Head of caudate nucleus (tissue), 42 donors: ENCODE measurements around the gene LGI4.
A peak's percentile ranks its signal among the peaks of the same experiment; 100 is the strongest.

ENCODE experiments used
- DNase-seq, 42 donors: peaks; one replicate each; pipeline versions ENCODE4 v3.0.0 to v3.0.0-alpha.2; 2020 to 2021; ENCODE audit warnings: mixed read lengths in 7 of 42
- intact Hi-C: fragments of 100-400 bp; cut with DNase I; formaldehyde crosslinking; loops from one replicate; pipeline ENCODE4 v1.15.0; 2022

LGI4 gene

DNA sequence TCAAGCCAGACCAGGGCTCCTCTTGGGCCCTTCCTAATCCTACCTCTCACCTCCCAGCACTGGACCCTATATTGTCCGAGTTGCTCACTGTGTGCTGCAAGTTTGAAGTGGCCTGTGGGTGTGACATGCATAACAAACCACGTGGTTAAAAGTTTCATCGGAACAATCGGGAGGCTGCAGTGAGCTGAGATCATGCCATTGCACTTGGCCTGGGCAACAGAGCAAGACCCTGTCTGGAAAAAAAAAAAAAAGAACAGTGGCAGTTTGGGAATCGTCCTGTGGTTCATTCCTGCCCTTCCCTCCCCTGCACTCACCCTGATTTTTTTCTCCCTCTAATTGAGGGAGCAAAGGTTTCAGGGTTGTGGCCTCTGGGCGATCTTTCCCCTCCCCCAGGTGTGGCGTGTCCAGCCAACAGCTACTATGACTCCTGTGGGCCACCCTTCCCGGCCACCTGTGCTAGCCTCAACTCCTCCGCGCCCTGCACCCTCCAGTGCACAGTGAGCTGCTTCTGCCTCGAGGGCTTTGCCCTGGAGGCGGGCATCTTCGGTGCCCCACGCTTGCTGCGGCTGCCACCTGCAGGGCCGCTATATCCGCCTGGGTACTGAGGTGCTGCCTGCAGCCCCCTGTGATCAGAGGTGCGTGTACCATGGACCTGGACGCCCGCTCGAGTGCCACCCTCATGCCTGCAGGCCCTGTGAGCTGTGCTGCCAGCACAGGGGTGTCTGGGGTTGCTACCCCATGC is 35.5 kb downstream of the LGI4 start:
- intact Hi-C loops, result no loop called here

DNA sequence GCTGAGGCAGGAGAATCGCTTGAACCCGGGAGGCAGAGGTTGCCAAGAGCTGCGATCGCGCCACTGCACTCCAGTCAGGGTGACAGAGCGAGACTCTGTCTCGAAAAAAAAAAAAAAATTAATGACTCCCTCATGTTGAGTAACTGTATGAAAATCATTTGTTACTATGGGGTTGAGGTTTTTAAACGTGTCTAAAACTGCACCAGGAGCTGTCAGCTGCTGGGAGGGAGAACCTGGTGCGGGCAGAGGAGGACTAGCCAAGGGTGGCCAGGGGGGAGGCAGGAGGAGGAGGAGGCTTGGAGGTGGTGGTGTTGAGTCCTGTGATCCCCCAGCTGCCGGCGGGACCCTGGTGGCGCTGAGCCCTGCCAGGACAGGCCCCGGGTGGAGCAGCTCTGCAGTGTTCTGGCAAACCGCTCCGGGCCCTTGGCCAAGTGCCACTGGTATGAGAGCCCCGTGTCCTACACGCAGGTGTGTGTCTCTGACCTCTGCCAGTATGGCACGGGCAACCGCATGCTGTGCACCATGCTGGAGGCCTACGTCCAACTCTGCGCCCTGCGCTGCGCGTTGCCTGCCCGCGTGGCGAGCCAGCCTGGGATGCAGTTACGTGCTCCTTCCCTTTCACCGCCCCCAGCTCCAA is 36.3 kb downstream of the LGI4 start:
- intact Hi-C loops, result no loop called here
- peak in 1 of 42 donors; percentile 35 for DNase-seq

More for the DNA sequence above, 35.5 kb downstream of the LGI4 start:
- DNase-seq, result no peak

DNA sequence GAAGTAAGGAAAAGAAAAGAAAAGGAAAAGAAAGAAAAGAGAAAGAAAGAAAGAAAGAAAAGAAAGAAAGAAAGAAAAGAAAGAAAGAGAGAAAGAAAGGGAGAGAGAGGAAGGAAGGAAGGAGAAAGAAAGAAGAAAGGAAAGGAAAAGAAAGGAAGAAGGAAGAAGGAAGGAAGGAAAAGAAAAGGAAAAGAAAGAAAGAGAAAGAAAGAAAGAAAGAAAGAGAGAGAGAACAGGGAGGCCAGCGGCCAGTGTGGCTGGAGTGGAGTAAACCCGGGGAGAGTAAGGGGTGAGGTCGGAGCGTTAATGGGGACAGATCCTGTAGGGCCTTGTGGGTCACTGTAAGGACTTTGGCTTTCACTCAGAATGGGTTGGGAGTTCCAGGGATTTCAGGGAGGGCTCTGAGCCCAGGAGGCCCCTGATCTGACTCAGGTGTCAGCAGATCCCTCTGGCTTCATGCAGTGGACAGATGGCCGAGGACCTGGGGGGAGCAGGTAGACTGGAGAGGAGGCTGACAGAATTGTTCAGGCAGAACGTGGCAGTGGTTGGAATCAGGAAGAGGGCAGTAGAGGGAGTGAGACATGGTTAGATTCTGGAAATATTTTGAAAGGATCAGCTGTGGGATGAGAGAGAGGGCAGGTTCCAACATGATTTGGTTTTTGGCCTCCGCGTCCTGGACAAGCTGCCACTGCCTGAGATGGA is 39.0 kb downstream of the LGI4 start:
- no peak for DNase-seq
- intact Hi-C loops, result no loop called here

- intact Hi-C loops, result no loop called here
- no peak for DNase-seq
Measured at GRCh38 chr19:35094656-35095055, 40.2 kb downstream of the LGI4 start.

GRCh38 chr19:35093941-35094647 is 40.8 kb downstream of the LGI4 start:
- intact Hi-C loops, result no loop called here
- no peak for DNase-seq

DNA sequence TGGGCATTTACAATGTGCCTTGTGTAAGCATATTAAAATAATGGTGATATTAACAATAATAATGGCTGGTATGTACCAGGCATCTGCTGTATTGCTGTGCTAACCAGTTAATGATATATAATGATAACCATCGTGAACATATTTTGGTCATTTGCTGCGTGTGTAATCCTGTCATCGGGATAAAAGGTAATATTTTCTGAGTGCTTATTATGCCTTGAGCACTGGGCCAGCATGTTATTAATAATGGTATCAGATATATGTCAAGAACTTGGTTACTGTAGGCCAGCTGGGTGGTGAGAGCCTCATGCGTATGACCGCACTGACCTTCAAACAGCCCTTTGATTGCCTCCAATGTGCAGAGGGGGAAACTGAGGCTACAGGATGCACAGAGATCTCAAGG is 41.4 kb downstream of the LGI4 start:
- no peak for DNase-seq
- intact Hi-C loops, result no loop called here

DNA sequence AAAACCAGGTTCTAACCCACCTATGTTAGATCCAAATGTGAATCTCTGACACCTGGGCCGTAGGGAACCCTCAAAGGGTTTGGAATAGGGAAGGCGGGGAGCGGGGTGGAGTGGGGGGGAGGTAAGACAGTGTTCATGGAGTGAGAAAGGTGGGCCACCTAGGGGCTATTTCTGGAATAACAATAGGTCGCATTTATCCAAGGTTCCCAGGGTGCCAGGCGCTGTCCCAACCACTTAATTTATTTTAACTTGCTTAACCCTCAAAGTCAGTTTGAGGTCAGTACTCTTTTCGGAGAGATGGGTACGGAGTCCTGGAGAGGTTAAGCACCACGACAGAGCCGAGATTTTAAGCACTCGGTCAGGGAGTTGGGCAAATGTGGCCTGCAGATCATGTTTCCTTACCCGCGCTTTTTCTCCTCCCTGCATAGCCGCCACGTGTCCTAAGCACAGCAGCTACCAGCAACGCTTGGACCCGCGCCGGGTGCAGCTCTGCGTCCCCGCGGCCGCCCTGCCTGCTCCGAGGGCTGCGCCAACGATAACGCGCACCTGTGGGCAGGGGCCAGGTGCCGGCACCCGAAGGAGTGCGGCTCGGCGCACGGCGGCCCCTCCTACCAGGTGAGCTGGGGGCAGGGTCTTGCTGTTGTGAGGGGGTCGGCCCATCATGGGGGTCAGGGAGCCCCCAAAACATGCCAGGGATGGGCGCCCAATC is 44.2 kb downstream of the LGI4 start:
- peak in 40 of 42 donors; percentile 17 to 90 (median 68) for DNase-seq
- intact Hi-C loops, result no loop called here

DNA sequence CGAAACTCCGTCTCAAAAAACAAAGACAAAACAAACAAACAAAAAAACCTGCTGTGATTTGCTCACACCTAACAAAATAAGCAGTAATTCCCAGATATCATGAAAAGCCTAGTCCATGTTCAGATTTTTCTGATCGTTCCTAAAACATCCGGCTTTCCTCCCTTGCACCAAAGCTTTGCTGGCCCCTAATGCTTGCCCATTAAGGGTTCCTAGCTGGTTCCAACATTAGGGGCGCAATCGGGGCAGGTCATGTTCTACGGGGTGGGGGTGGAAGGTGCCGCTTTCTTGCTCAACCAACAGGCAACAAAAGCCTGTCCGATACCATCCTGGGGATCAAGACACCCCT is 44.7 kb downstream of the LGI4 start:
- intact Hi-C loops, result no loop called here
- DNase-seq, result no peak

DNA sequence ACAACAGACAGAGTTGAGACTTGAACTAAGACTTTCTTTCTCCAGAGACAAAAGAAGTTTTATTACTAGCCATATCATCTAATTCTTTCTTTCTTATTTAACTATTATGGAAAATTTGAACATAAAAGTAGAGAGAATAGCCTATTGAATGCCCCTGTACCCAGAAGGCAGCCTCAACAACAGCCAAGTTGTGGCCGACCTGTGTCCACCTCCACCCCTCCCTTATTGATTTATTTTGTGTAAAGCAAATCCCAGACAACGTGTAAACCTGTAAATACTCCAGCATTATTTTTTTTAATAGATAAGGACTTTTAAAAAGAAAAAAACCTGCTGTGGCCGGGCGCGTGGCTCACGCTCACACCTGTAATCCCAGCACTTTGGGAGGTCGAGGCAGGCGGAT is 45.3 kb downstream of the LGI4 start:
- DNase-seq, result no peak
- intact Hi-C loops, result no loop called here

- intact Hi-C loops, result no loop called here
- DNase-seq, result peak in 4 of 42 donors; percentile 37 to 63 (median 48)
Measured at GRCh38 chr19:35088131-35088913, 46.5 kb downstream of the LGI4 start.

GRCh38 chr19:35087393-35087792 is 47.5 kb downstream of the LGI4 start:
- no peak for DNase-seq
- intact Hi-C loops, result no loop called here

DNA sequence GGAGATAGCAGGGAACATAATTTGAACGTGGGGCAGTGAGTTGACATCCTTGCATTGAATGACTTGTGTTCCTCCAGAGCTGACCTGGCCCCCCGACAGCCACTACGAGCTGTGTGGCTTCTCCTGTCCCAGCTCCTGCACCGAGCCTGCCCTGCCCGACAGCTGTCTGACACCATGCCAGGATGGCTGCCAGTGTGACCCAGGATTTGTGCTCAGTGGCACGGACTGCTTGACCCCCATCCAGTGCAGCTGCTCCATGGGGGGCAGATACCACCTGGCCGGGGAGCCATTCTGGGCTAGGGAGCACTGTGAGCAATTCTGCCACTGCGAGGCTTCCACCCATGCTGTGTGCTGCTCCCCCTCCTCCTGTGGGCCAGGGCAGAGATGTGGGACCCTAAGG is 48.4 kb downstream of the LGI4 start:
- intact Hi-C loops, result no loop called here

DNA sequence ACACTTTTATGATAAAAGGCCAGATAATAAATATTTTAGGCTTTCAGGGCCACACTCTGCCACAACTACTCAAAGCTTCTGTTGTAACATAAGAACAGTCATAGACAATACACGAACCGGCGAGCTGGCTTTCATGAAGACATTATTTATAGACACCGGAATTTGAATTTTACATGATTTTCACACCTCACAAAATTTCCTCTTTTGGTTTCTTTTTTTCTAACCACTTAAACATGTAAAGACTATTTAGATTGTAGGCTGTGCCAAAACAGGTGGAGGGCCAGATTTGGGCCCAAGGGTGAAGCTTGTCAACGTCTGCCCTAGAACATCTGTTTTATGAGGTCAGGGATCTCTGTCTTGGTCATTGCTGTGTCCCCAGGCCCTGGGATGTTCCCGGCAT is 48.9 kb downstream of the LGI4 start:
- DNase-seq, result no peak
- intact Hi-C loops, result no loop called here

More for the DNA sequence above, 48.4 kb downstream of the LGI4 start:
- peak in 19 of 42 donors; percentile 11 to 74 (median 44) for DNase-seq

DNA sequence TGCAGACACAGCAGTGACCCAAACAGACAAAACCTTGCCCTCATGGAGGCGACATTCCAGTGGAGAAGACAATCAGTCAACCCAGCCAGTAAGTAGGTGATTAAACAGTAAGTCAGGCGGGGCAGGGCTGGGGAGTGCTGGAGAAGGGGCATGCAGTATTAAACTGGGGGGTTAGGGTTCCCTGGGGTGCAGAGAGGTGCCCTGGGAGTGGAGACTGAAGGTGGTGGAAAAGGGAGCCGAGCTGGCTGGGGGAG is 50.4 kb downstream of the LGI4 start:
- intact Hi-C loops, result no loop called here
- no peak for DNase-seq

DNA sequence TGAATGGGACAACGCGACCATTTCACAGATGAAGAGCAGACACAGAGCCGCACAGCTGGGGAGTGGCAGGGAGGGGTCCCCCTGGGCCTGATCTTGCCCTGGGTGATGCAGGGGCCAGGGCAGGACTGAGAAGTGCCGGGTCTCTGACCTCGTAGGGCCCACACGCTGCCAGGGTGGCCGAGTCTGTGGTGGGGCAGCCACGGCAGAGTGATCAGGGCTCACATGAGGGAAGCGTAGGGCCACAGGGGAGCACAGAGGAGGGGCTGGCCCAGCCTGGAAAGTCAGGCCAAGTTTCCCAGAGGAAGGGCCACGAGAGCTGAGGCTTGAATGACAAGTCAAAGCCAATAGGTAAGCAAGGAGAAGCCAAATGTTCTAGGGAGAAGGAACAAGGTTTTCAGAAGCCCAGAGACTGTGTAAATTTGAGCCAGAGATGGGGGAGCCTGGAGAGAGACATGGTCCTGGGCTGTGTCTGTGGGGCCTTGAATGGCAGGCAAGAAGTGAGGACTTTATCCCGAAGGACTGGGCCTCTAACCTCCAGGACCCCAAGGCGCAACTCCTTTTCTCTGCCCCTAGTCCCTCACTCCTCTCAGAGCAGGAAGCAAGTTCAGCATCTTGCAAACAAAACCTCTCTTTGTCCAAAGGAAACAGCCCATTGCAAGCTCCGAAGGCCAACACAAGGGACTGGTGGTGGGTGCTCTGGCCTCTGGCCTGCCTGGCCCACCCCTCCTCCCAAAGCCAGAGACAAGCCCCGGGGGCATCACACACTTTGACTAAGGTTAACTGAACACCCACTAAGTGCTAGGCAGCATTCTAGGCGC is 51.0 kb downstream of the LGI4 start:
- DNase-seq, result no peak
- intact Hi-C loops, result no loop called here

DNA sequence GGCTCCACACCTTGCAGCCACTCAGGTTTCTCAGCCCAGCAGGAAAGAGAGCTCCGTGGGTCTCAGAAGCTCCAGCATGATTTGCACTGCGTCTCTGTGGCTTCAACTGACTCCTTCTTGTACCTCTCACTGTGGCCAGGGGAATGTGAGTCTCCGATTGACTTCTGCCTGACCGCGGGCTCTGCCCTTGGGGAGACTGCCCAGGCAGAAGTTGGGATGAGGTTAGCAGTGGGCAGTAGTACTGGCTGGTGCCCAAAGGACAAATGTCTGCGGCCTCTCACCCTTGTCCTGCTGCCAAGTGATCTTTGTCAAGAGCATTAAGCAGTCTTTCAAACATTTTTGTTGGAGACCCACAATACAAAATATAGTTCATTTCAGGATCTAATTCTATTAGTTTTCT is 53.7 kb downstream of the LGI4 start:
- no peak for DNase-seq
- intact Hi-C loops, result no loop called here

DNA sequence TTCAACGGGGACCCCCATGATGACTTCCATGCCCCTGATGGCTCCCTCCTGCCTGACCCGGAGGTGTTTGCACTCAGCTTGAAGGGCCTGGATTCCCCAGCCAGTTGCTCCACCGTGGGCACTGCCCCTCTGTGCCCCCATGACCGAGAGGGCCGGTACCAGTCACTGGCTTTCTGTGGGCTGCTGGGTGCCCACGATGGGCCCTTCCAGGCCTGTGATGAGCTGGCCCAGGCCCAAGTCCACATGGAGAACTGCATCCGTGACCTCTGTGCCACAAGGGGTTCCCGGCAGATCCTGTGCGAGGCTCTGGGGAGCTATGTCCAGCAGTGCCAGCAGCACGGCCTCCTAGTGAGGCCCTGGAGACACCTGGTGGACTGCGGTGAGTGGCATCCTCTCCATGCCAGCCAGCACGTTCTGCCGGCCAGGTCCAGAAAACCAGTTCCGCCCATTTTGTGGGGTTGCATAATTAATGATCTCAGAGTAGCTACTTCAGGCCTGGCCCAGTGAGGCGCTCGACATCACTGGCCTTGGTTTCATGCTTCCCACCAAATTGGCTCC is 54.2 kb downstream of the LGI4 start:
- intact Hi-C loops, result no loop called here
- no peak for DNase-seq

- no peak for DNase-seq
- intact Hi-C loops, result no loop called here
Measured at GRCh38 chr19:35079826-35080225, 55.0 kb downstream of the LGI4 start.
